ENCODE measurements around the gene TAS2R40. TPM values are rescaled to one million over a fixed set of nuclear protein-coding genes. Genes with fewer than 3 reads are reported as not detected.
"Not testable (repeated sequence)": the region's sequence is repeated elsewhere in the genome, so short reads cannot be mapped to it uniquely, and the experiment has no call there.

TAS2R40 gene
- total RNA-seq, 1 experiment from 2014 or later: not detected

GRCh38 chr7:143177374-143178119 is 44.3 kb upstream of the TAS2R40 start:
- H3K9me3 ChIP-seq (ENCODE audit: low read length): no peaks in the 10 kb centered on the region
- H3K27ac ChIP-seq (ENCODE audit: low read length): no peak overlapping the region
- POLR2A ChIA-PET (ENCODE audit: unreplicated experiment): no interaction called here
- H3K4me1 ChIP-seq (ENCODE audit: insufficient read depth, low read length): peaks cover 1% of the 10 kb centered on the region; the same call in 1 of the 2 replicates
- H3K9ac ChIP-seq (ENCODE audit: low read length): no peak overlapping the region
- TF ChIP-seq EZH2 (IDR thresholded peaks at IDR 0.05; ENCODE audit: low read length, unreplicated experiment): no peak
- no peak for TF ChIP-seq CTCF (conservative IDR thresholded peaks at IDR 0.05; ENCODE audit: low read depth, low read length)
- no peak for TF ChIP-seq EZH2phosphoT487 (IDR thresholded peaks at IDR 0.05; ENCODE audit: borderline replicate concordance, low read length)
- DNase-seq (no peak), ATAC-seq (no peak)
- H3K9me2 ChIP-seq (replicated peaks; ENCODE audit: low read length): no peaks in the 10 kb centered on the region
- no TSS peak for BruUV-seq (replicated peaks)
- no peaks in the 10 kb centered on the region for H3K36me3 ChIP-seq (ENCODE audit: low read depth, low read length)
- no peaks in the 10 kb centered on the region for H4K20me1 ChIP-seq (ENCODE audit: low read length)
- no peak overlapping the region for H3K4me3 ChIP-seq (ENCODE audit: low read length)
- CTCF ChIA-PET: no interaction called here
- peaks cover 20% of the 10 kb centered on the region; the same call in 1 of the 2 replicates for H3K27me3 ChIP-seq (ENCODE audit: low read length)
- H3K4me2 ChIP-seq (ENCODE audit: low read length): no peak overlapping the region
- no peak overlapping the region for H2AFZ ChIP-seq (ENCODE audit: low read length)
- H3F3A ChIP-seq (ENCODE audit: low read length, unreplicated experiment): no peaks in the 10 kb centered on the region
- H3K79me2 ChIP-seq (ENCODE audit: low read length): no peaks in the 10 kb centered on the region
- intact Hi-C loops (cut with micrococcal nuclease): no loop called here

DNA sequence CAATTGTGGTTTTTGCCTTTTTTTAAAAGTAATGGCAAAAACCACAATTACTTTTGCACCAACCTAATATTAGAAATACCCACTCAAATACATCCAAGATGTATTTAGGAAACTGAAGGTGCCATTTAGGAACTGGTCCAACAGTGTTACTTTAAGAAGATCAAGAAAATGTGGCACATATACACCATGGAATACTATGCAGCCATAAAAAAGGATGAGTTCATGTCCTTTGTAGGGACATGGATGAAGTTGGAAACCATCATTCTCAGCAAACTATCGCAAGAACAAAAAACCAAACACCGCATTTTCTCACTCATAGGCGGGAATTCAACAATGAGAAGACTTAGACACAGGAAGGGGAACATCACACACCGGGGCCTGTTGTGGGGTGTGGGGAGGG is 41.1 kb upstream of the TAS2R40 start:
- H3K9me2 ChIP-seq (replicated peaks; ENCODE audit: low read length); CTCF ChIA-PET; H3K9me3 ChIP-seq (ENCODE audit: low read length); H3K79me2 ChIP-seq (ENCODE audit: low read length); H3K9ac ChIP-seq (ENCODE audit: low read length); H3K4me3 ChIP-seq (ENCODE audit: low read length); ATAC-seq; H3K36me3 ChIP-seq (ENCODE audit: low read depth, low read length); intact Hi-C loops (cut with micrococcal nuclease); H3F3A ChIP-seq (ENCODE audit: low read length, unreplicated experiment); DNase-seq; H4K20me1 ChIP-seq (ENCODE audit: low read length); H3K27ac ChIP-seq (ENCODE audit: low read length); H2AFZ ChIP-seq (ENCODE audit: low read length); POLR2A ChIA-PET (ENCODE audit: unreplicated experiment); H3K4me1 ChIP-seq (ENCODE audit: insufficient read depth, low read length); BruUV-seq (replicated peaks); H3K4me2 ChIP-seq (ENCODE audit: low read length): not testable (repeated sequence)
- H3K27me3 ChIP-seq (ENCODE audit: low read length): peaks cover 43% of the 10 kb centered on the region

DNA sequence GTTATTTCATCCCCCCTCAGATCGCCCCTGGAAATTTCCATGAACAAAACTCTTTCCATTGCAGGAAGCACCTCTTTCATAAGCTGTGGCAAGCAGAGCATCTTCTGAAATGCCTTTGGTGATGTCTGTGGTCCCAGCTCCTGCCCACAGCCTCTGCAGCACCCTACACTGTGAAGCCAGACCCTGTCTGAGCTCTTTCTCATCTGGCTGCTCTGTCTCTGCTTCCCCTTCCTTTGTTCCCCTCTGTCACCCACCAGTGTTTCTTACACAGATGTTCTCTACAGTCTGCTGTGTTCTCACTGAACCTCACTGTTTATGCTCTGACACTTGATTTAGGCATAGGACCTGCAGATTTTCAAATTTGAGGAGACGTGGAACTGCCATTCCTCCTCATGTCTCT is 40.5 kb upstream of the TAS2R40 start:
- TF ChIP-seq EZH2 (IDR thresholded peaks at IDR 0.05; ENCODE audit: low read length, unreplicated experiment) (no peak), EZH2phosphoT487 (IDR thresholded peaks at IDR 0.05; ENCODE audit: borderline replicate concordance, low read length) (no peak), CTCF (conservative IDR thresholded peaks at IDR 0.05; ENCODE audit: low read depth, low read length) (no peak)
- Histone ChIP-seq H3K27me3 (ENCODE audit: low read length) (peaks cover 47% of the 10 kb centered on the region), H3K27ac (ENCODE audit: low read length) (no peak overlapping the region), H3K4me1 (ENCODE audit: insufficient read depth, low read length) (no peaks in the 10 kb centered on the region), H3K79me2 (ENCODE audit: low read length) (no peaks in the 10 kb centered on the region), H3K9me3 (ENCODE audit: low read length) (no peaks in the 10 kb centered on the region), H3K4me2 (ENCODE audit: low read length) (no peak overlapping the region), H3K4me3 (ENCODE audit: low read length) (no peak overlapping the region), H3K9ac (ENCODE audit: low read length) (no peak overlapping the region), H2AFZ (ENCODE audit: low read length) (no peak overlapping the region), H3K36me3 (ENCODE audit: low read depth, low read length) (no peaks in the 10 kb centered on the region), H3F3A (ENCODE audit: low read length, unreplicated experiment) (no peaks in the 10 kb centered on the region), H4K20me1 (ENCODE audit: low read length) (no peaks in the 10 kb centered on the region), H3K9me2 (replicated peaks; ENCODE audit: low read length) (no peaks in the 10 kb centered on the region)
- no TSS peak for BruUV-seq (replicated peaks)
- ChIA-PET CTCF (no interaction called here), POLR2A (ENCODE audit: unreplicated experiment) (no interaction called here)
- intact Hi-C loops (cut with micrococcal nuclease): no loop called here
- ATAC-seq: no peak
- DNase-seq: no peak

Data from PC-3 (cell line).